ENCODE data around the gene DLGAP1.

DNA sequence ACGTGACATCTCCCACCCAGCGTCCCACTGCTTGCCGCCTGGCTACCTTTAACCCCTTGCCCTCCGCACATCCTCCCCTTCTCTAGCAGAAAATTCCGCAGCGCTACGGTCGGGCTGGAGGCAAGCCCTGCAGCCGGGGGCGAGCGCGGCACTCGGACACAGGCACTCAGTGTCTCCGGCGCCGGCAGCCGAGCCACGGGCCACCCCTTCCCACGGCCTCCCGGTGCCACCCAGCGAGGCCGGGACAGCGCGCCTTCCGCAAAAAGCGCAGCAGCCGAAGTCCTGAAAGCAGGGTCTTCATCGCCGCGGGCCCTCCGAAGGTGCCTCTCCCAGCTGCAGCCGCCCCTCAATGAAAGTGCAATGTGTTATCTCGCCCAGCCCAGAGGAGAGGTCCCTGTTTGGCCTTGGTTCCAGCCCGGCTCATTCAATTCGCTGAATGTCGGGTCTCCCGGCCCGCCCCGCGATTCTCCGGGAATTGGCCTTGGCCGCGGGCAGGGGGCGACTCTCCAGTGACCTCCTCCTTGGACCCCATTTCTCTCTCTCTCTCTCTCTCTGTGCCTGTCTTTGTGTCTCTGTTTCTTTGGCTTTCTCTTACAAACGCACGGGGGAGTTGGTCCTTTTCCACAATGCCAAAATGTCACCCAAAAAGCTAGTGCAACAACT lies 1.1 kb downstream of the DLGAP1 start:
- TF ChIP-seq POLR2AphosphoS5 (IDR thresholded peaks at IDR 0.05), result no peak
- TF ChIP-seq, protein P1, sequence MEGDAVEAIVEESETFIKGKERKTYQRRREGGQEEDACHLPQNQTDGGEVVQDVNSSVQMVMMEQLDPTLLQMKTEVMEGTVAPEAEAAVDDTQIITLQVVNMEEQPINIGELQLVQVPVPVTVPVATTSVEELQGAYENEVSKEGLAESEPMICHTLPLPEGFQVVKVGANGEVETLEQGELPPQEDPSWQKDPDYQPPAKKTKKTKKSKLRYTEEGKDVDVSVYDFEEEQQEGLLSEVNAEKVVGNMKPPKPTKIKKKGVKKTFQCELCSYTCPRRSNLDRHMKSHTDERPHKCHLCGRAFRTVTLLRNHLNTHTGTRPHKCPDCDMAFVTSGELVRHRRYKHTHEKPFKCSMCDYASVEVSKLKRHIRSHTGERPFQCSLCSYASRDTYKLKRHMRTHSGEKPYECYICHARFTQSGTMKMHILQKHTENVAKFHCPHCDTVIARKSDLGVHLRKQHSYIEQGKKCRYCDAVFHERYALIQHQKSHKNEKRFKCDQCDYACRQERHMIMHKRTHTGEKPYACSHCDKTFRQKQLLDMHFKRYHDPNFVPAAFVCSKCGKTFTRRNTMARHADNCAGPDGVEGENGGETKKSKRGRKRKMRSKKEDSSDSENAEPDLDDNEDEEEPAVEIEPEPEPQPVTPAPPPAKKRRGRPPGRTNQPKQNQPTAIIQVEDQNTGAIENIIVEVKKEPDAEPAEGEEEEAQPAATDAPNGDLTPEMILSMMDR (IDR thresholded peaks at IDR 0.05), result no peak
- no peak for TF ChIP-seq EP300 (IDR thresholded peaks at IDR 0.05)

Measured in gastroesophageal sphincter (tissue), 3 donors.